H1 (cell line): ENCODE measurements around the gene SH3D19. TPM values are rescaled to one million over a fixed set of nuclear protein-coding genes. Genes with fewer than 3 reads are reported as not detected.

ENCODE experiments used
- CTCF ChIA-PET: fragments of 300-600 bp; sonication (Branson Sonifier 250); formaldehyde crosslinking; loops from one replicate; lab custom pipeline; 2021; ENCODE audit not compliant: partially characterized antibody; lab: Charles Lee
- POLR2A ChIA-PET: fragments of 300-600 bp; sonication (Branson Sonifier 250); formaldehyde crosslinking; loops from one replicate; lab custom pipeline; 2021; ENCODE audit warnings: inconsistent platforms; ENCODE audit not compliant: partially characterized antibody; lab: Charles Lee
- DNase-seq, 2 experiments: peaks; one replicate each; pipeline versions ENCODE4 v3.0.0 to v3.0.0-alpha.2; 2010 to 2022; ENCODE audit warnings: low spot score in 2 of 2, low read depth in 1 of 2, mixed read lengths in 1 of 2
- FAIRE-seq: peaks from 2 replicates; lab custom pipeline; 2011; peaks lifted over from hg19 to GRCh38; lab: Jason Lieb, UNC
- H2AFZ ChIP-seq: 2 replicates; pipeline ENCODE4 v1.8.1; 2012; ENCODE audit warnings: low read length, inconsistent platforms
- H2AK5ac ChIP-seq: 2 replicates; pipeline ENCODE4 v1.6.1; 2013; ENCODE audit warnings: low read depth, low read length
- H2BK120ac ChIP-seq: replicated peaks from 2 replicates; pipeline ENCODE3; 2013; ENCODE audit warnings: low read depth, low read length, inconsistent platforms
- H2BK12ac ChIP-seq: 2 replicates; pipeline ENCODE4 v1.6.1; 2013; ENCODE audit warnings: low read depth, low read length
- H2BK15ac ChIP-seq: 2 replicates; pipeline ENCODE4 v1.6.1; 2013; ENCODE audit warnings: low read length
- H2BK20ac ChIP-seq: 2 replicates; pipeline ENCODE4 v1.6.1; 2013; ENCODE audit warnings: low read length
- H2BK5ac ChIP-seq: 2 replicates; pipeline ENCODE4 v1.6.1; 2013; ENCODE audit warnings: low read depth, low read length
- H3K14ac ChIP-seq: 2 replicates; pipeline ENCODE4 v1.6.1; 2013; ENCODE audit warnings: inconsistent platforms; ENCODE audit not compliant: insufficient read length
- H3K18ac ChIP-seq: 2 replicates; pipeline ENCODE4 v1.6.1; 2013; ENCODE audit warnings: low read length; ENCODE audit errors: extremely low read depth
- H3K23ac ChIP-seq: 2 replicates; pipeline ENCODE4 v1.6.1; 2013; ENCODE audit warnings: inconsistent platforms; ENCODE audit not compliant: insufficient read length
- H3K23me2 ChIP-seq: 2 replicates; pipeline ENCODE4 v1.6.1; 2013; ENCODE audit warnings: low read depth, low read length
- H3K27ac ChIP-seq: 2 replicates; pipeline ENCODE4 v1.6.1; 2011; ENCODE audit warnings: low read depth, low read length, inconsistent platforms
- H3K27me3 ChIP-seq, 4 experiments: replicated peaks in 1 of 4; 1 replicate in 1 of 4; 2 replicates in 3 of 4; pipeline versions ENCODE4 v1.6.1 to v1.8.1; 2011 to 2013; ENCODE audit warnings: low read length in 3 of 4, mild to moderate bottlenecking in 3 of 4, inconsistent platforms in 2 of 4, mixed read lengths in 2 of 4, moderate library complexity in 1 of 4; ENCODE audit not compliant: control insufficient read depth in 3 of 4, insufficient read depth in 3 of 4; ENCODE audit errors: extremely low read depth in 1 of 4
- H3K36me3 ChIP-seq, 4 experiments: 2 replicates each; pipeline versions ENCODE4 v1.6.1 to v1.8.1; 2011 to 2013; ENCODE audit warnings: mild to moderate bottlenecking in 4 of 4, low read length in 3 of 4, moderate library complexity in 2 of 4, control low read depth in 1 of 4, inconsistent platforms in 1 of 4; ENCODE audit not compliant: insufficient read depth in 4 of 4, control insufficient read depth in 2 of 4
- H3K4ac ChIP-seq: replicated peaks from 2 replicates; pipeline ENCODE3; 2013; ENCODE audit warnings: low read length, low read depth, mixed read lengths, inconsistent platforms; ENCODE audit not compliant: insufficient read length
- H3K4me1 ChIP-seq, 4 experiments: replicated peaks in 1 of 4; 1 replicate in 1 of 4; 2 replicates in 3 of 4; pipeline versions ENCODE4 v1.6.1 to v1.8.1; 2011 to 2013; ENCODE audit warnings: low read length in 3 of 4, inconsistent platforms in 2 of 4, mixed read lengths in 1 of 4; ENCODE audit not compliant: insufficient read depth in 4 of 4, control insufficient read depth in 3 of 4
- H3K4me2 ChIP-seq, 2 experiments: 2 replicates each; pipeline versions ENCODE4 v1.6.1 to v1.8.1; 2011 to 2013; ENCODE audit warnings: low read depth in 2 of 2, low read length in 2 of 2, control low read depth in 1 of 2, inconsistent platforms in 1 of 2, mild to moderate bottlenecking in 1 of 2; ENCODE audit not compliant: insufficient read depth in 1 of 2
- H3K4me3 ChIP-seq, 4 experiments: fragments of 200-600, 300-600 bp in 1 of 4; sonication (generic), shearing (Covaris generic), sonication (Bioruptor Twin) in 1 of 4; 2 replicates each; pipeline versions ENCODE4 v1.5.1 to v1.8.1; 2011 to 2016; ENCODE audit warnings: low read length in 4 of 4, low read depth in 3 of 4, control low read depth in 2 of 4, inconsistent platforms in 2 of 4, mild to moderate bottlenecking in 2 of 4, mixed read lengths in 1 of 4, moderate library complexity in 1 of 4; ENCODE audit not compliant: insufficient read depth in 2 of 4; ENCODE audit errors: extremely low read depth in 1 of 4
- H3K56ac ChIP-seq: replicated peaks from 2 replicates; pipeline ENCODE3; 2013; ENCODE audit warnings: low read depth, mild to moderate bottlenecking, mixed read lengths, low read length, inconsistent platforms; ENCODE audit not compliant: insufficient read length
- H3K79me1 ChIP-seq: 2 replicates; pipeline ENCODE4 v1.6.1; 2013; ENCODE audit warnings: low read depth, low read length, control low read depth
- H3K79me2 ChIP-seq, 2 experiments: 2 replicates each; pipeline versions ENCODE4 v1.6.1 to v1.8.1; 2012 to 2013; ENCODE audit warnings: low read length in 2 of 2, mild to moderate bottlenecking in 2 of 2, inconsistent platforms in 1 of 2; ENCODE audit not compliant: insufficient read depth in 2 of 2, control insufficient read depth in 1 of 2
- H3K9ac ChIP-seq, 4 experiments: replicated peaks in 1 of 4; 1 replicate in 1 of 4; 2 replicates in 3 of 4; pipeline versions ENCODE4 v1.6.1 to v1.8.1; 2011 to 2013; ENCODE audit warnings: low read depth in 3 of 4, low read length in 3 of 4, control low read depth in 2 of 4, mild to moderate bottlenecking in 2 of 4, moderate library complexity in 2 of 4, inconsistent platforms in 1 of 4; ENCODE audit errors: extremely low read depth in 1 of 4
- H3K9me3 ChIP-seq, 2 experiments: 2 replicates each; pipeline versions ENCODE4 v1.6.1 to v1.8.1; 2012 to 2013; ENCODE audit warnings: mild to moderate bottlenecking in 2 of 2, moderate library complexity in 2 of 2, control low read depth in 1 of 2, inconsistent platforms in 1 of 2, low read depth in 1 of 2, low read length in 1 of 2, mixed read lengths in 1 of 2; ENCODE audit not compliant: insufficient read depth in 2 of 2
- H4K20me1 ChIP-seq, 2 experiments: replicated peaks in 1 of 2; 2 replicates each; pipeline versions ENCODE3 to v1.8.1; 2011 to 2013; ENCODE audit warnings: inconsistent platforms in 2 of 2, low read length in 2 of 2, mild to moderate bottlenecking in 1 of 2; ENCODE audit not compliant: insufficient read depth in 2 of 2, control insufficient read depth in 1 of 2
- H4K5ac ChIP-seq: 2 replicates; pipeline ENCODE4 v1.6.1; 2013; ENCODE audit warnings: low read length, low read depth, mixed read lengths, inconsistent platforms; ENCODE audit not compliant: insufficient read length
- H4K8ac ChIP-seq: 2 replicates; pipeline ENCODE4 v1.8.0; 2013; ENCODE audit warnings: mild to moderate bottlenecking, moderate library complexity, low read length, inconsistent platforms; ENCODE audit not compliant: insufficient read depth; ENCODE audit errors: extremely low read depth
- H4K91ac ChIP-seq: replicated peaks from 2 replicates; pipeline ENCODE3; 2013; ENCODE audit warnings: low read length, mixed read lengths, inconsistent platforms; ENCODE audit not compliant: insufficient read length
- CREB1 ChIP-seq: IDR thresholded peaks from 2 replicates; pipeline ENCODE4 v1.6.1; 2012; ENCODE audit warnings: inconsistent platforms
- POLR2A ChIP-seq, 2 experiments: IDR thresholded peaks; 1 replicate in 1 of 2; 2 replicates in 1 of 2; pipeline ENCODE4 v1.6.1; 2011; ENCODE audit warnings: low read depth in 2 of 2, low read length in 2 of 2, mild to moderate bottlenecking in 2 of 2; ENCODE audit errors: control extremely low read depth in 1 of 2
- POLR2AphosphoS5 ChIP-seq: IDR thresholded peaks from 2 replicates; pipeline ENCODE4 v1.6.1; 2011; ENCODE audit warnings: low read depth, low read length
- WGBS, 2 experiments: shearing (Covaris generic) in 1 of 2; methylation state at CpG; one replicate each; pipeline versions ENCODE4 v1.1.6 to v1.1.7; 2013 to 2015; ENCODE audit warnings: low lambda C conversion rate in 2 of 2, mixed read lengths in 2 of 2, inconsistent platforms in 1 of 2, low coverage in 1 of 2, missing lambda C conversion rate in 1 of 2; ENCODE audit not compliant: insufficient replicate concordance in 2 of 2, insufficient coverage in 1 of 2, insufficient read length in 1 of 2; ENCODE audit errors: extremely low coverage in 1 of 2, missing lambda C conversion rate in 1 of 2; 5-methylcytosine and 5-hydroxymethylcytosine counted together
- polyA plus RNA-seq, 7 experiments: library from polyadenylated mRNA; depleted of rRNA in 3 of 7; stranded (reverse) in 5 of 7; unstranded in 2 of 7; fragments of >200 nt in 5 of 7; fragments of 200-250 nt in 2 of 7; gene quantifications; 1 replicate in 5 of 7; 2 replicates in 1 of 7; 4 replicates in 1 of 7; pipeline versions ENCODE4 v1.2.1 to v1.2.3, GENCODE V29; 2011 to 2013; ENCODE audit warnings: missing spikeins in 2 of 7, mixed read lengths in 2 of 7
- total RNA-seq: library from RNA; stranded (reverse); fragmentation: NEBNext Ultra II Directional; extraction: Animal tissue kit (Norgen Biotek cat#: 25700); gene quantifications from 2 replicates; pipeline ENCODE4 v1.2.1, GENCODE V29; 2021

Gene SH3D19
- total and polyA plus RNA-seq, 2 of the 8 experiments (the other 6 are each of a cell fraction or from before 2014, with no cell fraction given), result 11.7 to 51.3 TPM

DNA sequence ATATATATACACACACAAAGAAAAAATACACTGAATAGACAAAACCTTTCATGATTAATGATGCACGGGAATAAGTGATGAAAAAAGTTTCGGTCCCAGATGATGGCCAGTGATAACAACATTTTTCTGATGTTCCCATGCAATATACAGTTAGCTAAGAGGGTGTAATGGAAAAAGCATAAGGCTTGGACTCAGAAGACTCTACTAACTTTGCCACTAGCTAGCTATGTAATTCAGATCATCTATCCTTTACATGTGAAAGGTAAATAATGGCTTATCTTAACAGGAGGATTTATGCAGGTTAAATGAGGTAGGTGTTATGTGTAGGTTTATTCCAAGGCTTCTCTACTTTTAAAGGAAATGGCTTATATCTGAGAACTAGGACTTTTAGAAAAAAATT is 221.6 kb downstream of the SH3D19 start:
- no peak overlapping the region for H4K91ac ChIP-seq
- no peak for FAIRE-seq

More for the DNA sequence above, 221.6 kb downstream of the SH3D19 start:
- no peak overlapping the region for H2BK15ac ChIP-seq
- H4K5ac ChIP-seq, result no peak overlapping the region
- no peaks in the 10 kb centered on the region for H3K79me1 ChIP-seq
- H3K18ac ChIP-seq, result no peak overlapping the region
- H3K9ac ChIP-seq, result no peak overlapping the region
- WGBS, 2 experiments, result 91% methylated on average over 2 of the region's 2 CpGs; no CpG with 5 or more reads in 1 of the 2 experiments
- CTCF ChIA-PET, result interaction anchor here (1.3 kb wide), 1 partner anchor 173 kb away, joined by 3 read pairs; no protein-coding TSS in a partner anchor
- H3K9me3 ChIP-seq, result no peaks in the 10 kb centered on the region
- H4K20me1 ChIP-seq, result peaks cover 12 to 19% of the 10 kb centered on the region in 2 experiments
- H2BK5ac ChIP-seq, result no peak overlapping the region
- H3K27ac ChIP-seq, result no peak overlapping the region
- POLR2A ChIA-PET, result interaction anchor here (9.1 kb wide), 1 partner anchor 11 kb away, joined by 145 read pairs; no protein-coding TSS in a partner anchor
- H2BK20ac ChIP-seq, result no peak overlapping the region
- H3K79me2 ChIP-seq, result peaks cover 15 to 36% of the 10 kb centered on the region in 2 experiments
- H2BK120ac ChIP-seq, result no peak overlapping the region
- H3K27me3 ChIP-seq, result no peaks in the 10 kb centered on the region
- H3K14ac ChIP-seq, result no peak overlapping the region
- no peak overlapping the region for H3K4me2 ChIP-seq
- no peak overlapping the region for H2BK12ac ChIP-seq
- H2AK5ac ChIP-seq, result no peak overlapping the region
- peaks cover 33 to 83% (median 68%) of the 10 kb centered on the region in 4 experiments for H3K36me3 ChIP-seq
- peaks cover 0 to 1% (median 0%) of the 10 kb centered on the region in 4 experiments; a peak in 1 of 7 replicates for H3K4me1 ChIP-seq
- H3K4me3 ChIP-seq, result no peak overlapping the region
- no peak overlapping the region for H3K4ac ChIP-seq
- TF ChIP-seq POLR2AphosphoS5, result 0 out of 2 replicates have a peak, but pooled peaks have one; percentile 9
- no peak for TF ChIP-seq CREB1
- 0 out of 3 replicates have a peak, but pooled peaks of 1 of the 2 experiments have one; percentile 35 for TF ChIP-seq POLR2A (IDR thresholded peaks at IDR 0.05; ENCODE audit: control extremely low read depth in 1 of 2, low read depth in 2 of 2, low read length in 2 of 2)
- H3K56ac ChIP-seq, result no peak overlapping the region
- peaks cover 6% of the 10 kb centered on the region for H3K23me2 ChIP-seq
- no peak overlapping the region for H2AFZ ChIP-seq
- H3K23ac ChIP-seq, result no peak overlapping the region
- no peak overlapping the region for H4K8ac ChIP-seq
- DNase-seq, result no peak
